SK-N-SH treated with all-trans-retinoic acid at 6 μM for 48 hours (cell line): ENCODE measurements around the gene SPESP1.

ENCODE experiments used
- ATAC-seq: fragments of 200-7000 bp; cut with Tn5 transposase; 3 replicates; pipeline ENCODE4 v1.9.1; 2020; ENCODE audit warnings: mild to moderate bottlenecking, moderate library complexity
- ARNTL ChIP-seq: fragments of 450-650 bp; formaldehyde crosslinking; IDR thresholded peaks from 2 replicates; pipeline ENCODE4 v1.5.0; 2020; ENCODE audit warnings: low read depth, mild to moderate bottlenecking, moderate library complexity, borderline replicate concordance
- BACH2 ChIP-seq: fragments of 250-450 bp; sonication (Bioruptor Pico); IDR thresholded peaks from 2 replicates; pipeline ENCODE4 v1.9.0; 2021; ENCODE audit warnings: mild to moderate bottlenecking, borderline replicate concordance
- CREB5 ChIP-seq: fragments of 250-450 bp; sonication (Bioruptor Pico); IDR thresholded peaks from 2 replicates; pipeline ENCODE4 v1.5.1; 2020; ENCODE audit warnings: low read depth, mild to moderate bottlenecking, moderate library complexity
- CSDC2 ChIP-seq: fragments of 250-450 bp; sonication (Bioruptor Pico); IDR thresholded peaks from 2 replicates; pipeline ENCODE4 v1.5.0; 2020; ENCODE audit warnings: mild to moderate bottlenecking, moderate library complexity
- ESRRG ChIP-seq: fragments of 250-450 bp; sonication (Bioruptor Pico); IDR thresholded peaks from 2 replicates; pipeline ENCODE4 v1.6.1; 2021; ENCODE audit warnings: mild to moderate bottlenecking
- GLIS3 ChIP-seq: fragments of 250-450 bp; sonication (Bioruptor Pico); IDR thresholded peaks from 2 replicates; pipeline ENCODE4 v1.5.0; 2020; ENCODE audit warnings: mild to moderate bottlenecking, moderate library complexity
- ISL1 ChIP-seq: fragments of 250-450 bp; sonication (Bioruptor Pico); IDR thresholded peaks from 2 replicates; pipeline ENCODE4 v2.1.2; 2022; ENCODE audit warnings: mild to moderate bottlenecking, moderate library complexity
- OSR1 ChIP-seq: fragments of 250-450 bp; sonication (Bioruptor Pico); IDR thresholded peaks from 2 replicates; pipeline ENCODE4 v1.8.0; 2022; ENCODE audit warnings: moderate library complexity, mild to moderate bottlenecking, inconsistent platforms
- PATZ1 ChIP-seq: fragments of 250-450 bp; sonication (Bioruptor Pico); IDR thresholded peaks from 2 replicates; pipeline ENCODE4 v1.8.0; 2020; ENCODE audit warnings: mild to moderate bottlenecking, moderate library complexity, borderline replicate concordance
- POU6F1 ChIP-seq: fragments of 250-450 bp; sonication (Bioruptor Pico); IDR thresholded peaks from 2 replicates; pipeline ENCODE4 v1.8.0; 2021; ENCODE audit warnings: low read depth, mild to moderate bottlenecking, moderate library complexity, borderline replicate concordance
- PPARA ChIP-seq: fragments of 250-450 bp; sonication (Bioruptor Pico); IDR thresholded peaks from 2 replicates; pipeline ENCODE4 v1.5.0; 2020; ENCODE audit warnings: mild to moderate bottlenecking, borderline replicate concordance
- RARB ChIP-seq: fragments of 250-450 bp; sonication (Bioruptor Pico); IDR thresholded peaks from 2 replicates; pipeline ENCODE4 v1.8.0; 2021; ENCODE audit warnings: mild to moderate bottlenecking, moderate library complexity
- SNAI2 ChIP-seq: fragments of 250-450 bp; sonication (Bioruptor Pico); IDR thresholded peaks from 2 replicates; pipeline ENCODE4 v1.5.0; 2020; ENCODE audit warnings: mild to moderate bottlenecking, moderate library complexity
- TCF4 ChIP-seq: fragments of 250-450 bp; sonication (Bioruptor Pico); IDR thresholded peaks from 2 replicates; pipeline ENCODE4 v1.8.0; 2021; ENCODE audit warnings: mild to moderate bottlenecking, moderate library complexity, borderline replicate concordance
- TOX ChIP-seq: fragments of 250-450 bp; sonication (Bioruptor Pico); IDR thresholded peaks from 2 replicates; pipeline ENCODE4 v1.8.0; 2021; ENCODE audit warnings: mild to moderate bottlenecking, moderate library complexity, borderline replicate concordance
- TSHZ2 ChIP-seq: fragments of 250-450 bp; sonication (Bioruptor Pico); IDR thresholded peaks from 2 replicates; pipeline ENCODE4 v1.5.0; 2020; ENCODE audit warnings: mild to moderate bottlenecking, moderate library complexity
- ZC3H10 ChIP-seq: fragments of 250-450 bp; sonication (Bioruptor Pico); IDR thresholded peaks from 2 replicates; pipeline ENCODE4 v1.5.1; 2021; ENCODE audit warnings: mild to moderate bottlenecking, moderate library complexity
- ZFP3 ChIP-seq: fragments of 250-450 bp; sonication (Bioruptor Pico); IDR thresholded peaks from 2 replicates; pipeline ENCODE4 v1.5.0; 2020; ENCODE audit warnings: mild to moderate bottlenecking, moderate library complexity
- ZFP30 ChIP-seq: fragments of 450-650 bp; formaldehyde crosslinking; IDR thresholded peaks from 2 replicates; pipeline ENCODE4 v1.5.0; 2022; ENCODE audit warnings: mild to moderate bottlenecking, moderate library complexity
- ZNF565 ChIP-seq: fragments of 450-650 bp; formaldehyde crosslinking; conservative IDR thresholded peaks from 2 replicates; pipeline ENCODE4 v1.5.0; 2020; ENCODE audit warnings: low read depth, mild to moderate bottlenecking, moderate library complexity

The SPESP1 gene

GRCh38 chr15:68887819-68888218 lies 42.5 kb upstream of the SPESP1 start (continued):
- TF ChIP-seq RARB (CRISPR knock-in tag) (no peak), ZNF565 (CRISPR knock-in tag) (no peak)

- ATAC-seq: no peak
- no peak for TF ChIP-seq ESRRG (CRISPR knock-in tag)
- no peak for TF ChIP-seq TOX (CRISPR knock-in tag)
- no peak for TF ChIP-seq RARB (CRISPR knock-in tag)
- no peak for TF ChIP-seq ZFP3 (CRISPR knock-in tag)
- TF ChIP-seq ZC3H10 (CRISPR knock-in tag): no peak
- no peak for TF ChIP-seq TCF4
- TF ChIP-seq ISL1: no peak
- TF ChIP-seq CREB5 (CRISPR knock-in tag): no peak
- TF ChIP-seq CSDC2 (CRISPR knock-in tag): no peak
- no peak for TF ChIP-seq BACH2 (CRISPR knock-in tag)
These were observed 41.9 kb upstream of the SPESP1 start for GRCh38 chr15:68888419-68888818.

- no peak for ATAC-seq
- TF ChIP-seq ZFP3 (CRISPR knock-in tag) (no peak), PATZ1 (no peak), ESRRG (CRISPR knock-in tag) (no peak), POU6F1 (CRISPR knock-in tag) (no peak), ARNTL (CRISPR knock-in tag) (no peak), CSDC2 (CRISPR knock-in tag) (no peak), CREB5 (CRISPR knock-in tag) (no peak), ZNF565 (CRISPR knock-in tag) (no peak), TCF4 (no peak), SNAI2 (CRISPR knock-in tag) (no peak), PPARA (no peak), ISL1 (no peak), TSHZ2 (CRISPR knock-in tag) (no peak), ZFP30 (no peak), RARB (CRISPR knock-in tag) (no peak), TOX (CRISPR knock-in tag) (no peak), OSR1 (no peak)
These were observed 36.1 kb upstream of the SPESP1 start for GRCh38 chr15:68894208-68894607.

- TF ChIP-seq CSDC2 (CRISPR knock-in tag) (no peak), ZNF565 (CRISPR knock-in tag) (no peak), CREB5 (CRISPR knock-in tag) (no peak), SNAI2 (CRISPR knock-in tag) (no peak), ZFP30 (no peak), PATZ1 (no peak), ESRRG (CRISPR knock-in tag) (no peak), GLIS3 (CRISPR knock-in tag) (no peak), OSR1 (no peak), RARB (CRISPR knock-in tag) (no peak), ARNTL (CRISPR knock-in tag) (no peak), TCF4 (no peak), POU6F1 (CRISPR knock-in tag) (no peak), TOX (CRISPR knock-in tag) (no peak), PPARA (no peak), ISL1 (no peak)
- no peak for ATAC-seq
These were observed 34.1 kb upstream of the SPESP1 start for GRCh38 chr15:68896178-68896577.
